HCT116 (cell line): ENCODE data around the gene SLC9A2. TPM values are rescaled to one million over a fixed set of nuclear protein-coding genes. Genes with fewer than 3 reads are reported as not detected.

Experiments
- ATAC-seq: fragments of 200-7000 bp; cut with Tn5 transposase; 2 replicates; pipeline ENCODE4 v1.9.1; 2020; ENCODE audit warnings: mild to moderate bottlenecking, moderate library complexity
- BruUV-seq: library from RNA; stranded (reverse); fragments of 400-500 nt; replicated peaks from 2 replicates; lab custom pipeline; 2021; lab: Mats Ljungman, UMichigan
- CTCF ChIA-PET: fragments of 300-600 bp; sonication (Branson Sonifier 250); formaldehyde crosslinking; loops from one replicate; lab custom pipeline; 2021; ENCODE audit warnings: antibody characterized with exemption; lab: Charles Lee
- POLR2A ChIA-PET: fragments of 300-600, 350-600 bp; sonication (Branson Sonifier 250); formaldehyde crosslinking; loops from one replicate; lab custom pipeline; 2021; ENCODE audit warnings: antibody characterized with exemption; lab: Charles Lee
- RAD21 ChIA-PET, 2 experiments: fragments of 300-600 bp; sonication (Branson Sonifier 250); formaldehyde crosslinking; loops; one replicate each; lab custom pipeline; 2023; ENCODE audit warnings: low total read pairs in 2 of 2; ENCODE audit not compliant: uncharacterized antibody in 2 of 2, unreplicated experiment in 2 of 2, low non-redundant PET in 1 of 2; lab: Charles Lee
- DNase-seq: peaks from one replicate; pipeline ENCODE4 v3.0.0-alpha.2; 2010; ENCODE audit warnings: low read depth, low spot score
- H2AFZ ChIP-seq: fragments of 200-600 bp; shearing (Covaris generic), sonication (generic); 2 replicates; pipeline ENCODE4 v1.6.1; 2017; ENCODE audit warnings: low read depth, mixed run types, mixed read lengths, antibody characterized with exemption, low read length; ENCODE audit not compliant: poor library complexity, severe bottlenecking
- H3K27ac ChIP-seq: 2 replicates; pipeline ENCODE4 v1.5.1; 2012; ENCODE audit warnings: low read depth, low read length
- H3K27me3 ChIP-seq: fragments of 200-600 bp; sonication (generic); 2 replicates; pipeline ENCODE4 v1.6.1; 2016; ENCODE audit warnings: mixed run types, low read length, mixed read lengths; ENCODE audit not compliant: insufficient read depth
- H3K36me3 ChIP-seq, 2 experiments: fragments of 200-500 bp in 1 of 2; fragments of 200-600 bp in 1 of 2; sonication (Bioruptor generic) in 1 of 2; sonication (generic) in 1 of 2; 2 replicates each; pipeline versions ENCODE4 v1.5.1 to v1.6.1; 2014 to 2016; ENCODE audit warnings: low read length in 2 of 2, inconsistent platforms in 1 of 2, mixed read lengths in 1 of 2, mixed run types in 1 of 2; ENCODE audit not compliant: insufficient read depth in 2 of 2, control insufficient read depth in 1 of 2
- H3K4me1 ChIP-seq, 2 experiments: fragments of 200-600 bp in 1 of 2; sonication (generic) in 1 of 2; 2 replicates each; pipeline versions ENCODE4 v1.5.1 to v1.6.1; 2012 to 2017; ENCODE audit warnings: low read length in 2 of 2, inconsistent platforms in 1 of 2, mild to moderate bottlenecking in 1 of 2, mixed read lengths in 1 of 2, mixed run types in 1 of 2, moderate library complexity in 1 of 2; ENCODE audit not compliant: insufficient read depth in 2 of 2, control insufficient read depth in 1 of 2
- H3K4me2 ChIP-seq: fragments of 200-600 bp; sonication (generic); 2 replicates; pipeline ENCODE4 v1.6.1; 2017; ENCODE audit warnings: mixed run types, low read length, mixed read lengths
- H3K4me3 ChIP-seq, 2 experiments: fragments of 200-600 bp in 1 of 2; sonication (generic) in 1 of 2; replicated peaks in 1 of 2; 2 replicates each; pipeline ENCODE4 v1.5.1; 2011 to 2016; ENCODE audit warnings: low read length in 2 of 2, control low read depth in 1 of 2, low read depth in 1 of 2, mild to moderate bottlenecking in 1 of 2, mixed read lengths in 1 of 2, mixed run types in 1 of 2
- H3K79me2 ChIP-seq: fragments of 200-600 bp; sonication (generic); 2 replicates; pipeline ENCODE4 v1.6.1; 2017; ENCODE audit warnings: mild to moderate bottlenecking, mixed run types, low read length, moderate library complexity, mixed read lengths; ENCODE audit not compliant: insufficient read depth
- H3K9ac ChIP-seq: fragments of 200-600 bp; sonication (generic); 2 replicates; pipeline ENCODE4 v1.6.1; 2016; ENCODE audit warnings: low read length, mixed read lengths
- H3K9me2 ChIP-seq: fragments of 200-600 bp; sonication (generic), shearing (Covaris generic); 2 replicates; pipeline ENCODE4 v1.6.1; 2017; ENCODE audit warnings: mixed run types, mild to moderate bottlenecking, moderate library complexity; ENCODE audit not compliant: insufficient read depth
- H3K9me3 ChIP-seq, 2 experiments: fragments of 200-500 bp in 1 of 2; fragments of 200-600 bp in 1 of 2; sonication (Bioruptor generic) in 1 of 2; sonication (generic) in 1 of 2; 2 replicates each; pipeline ENCODE4 v1.6.1; 2014 to 2017; ENCODE audit warnings: low read length in 2 of 2, mixed read lengths in 2 of 2, inconsistent platforms in 1 of 2, low read depth in 1 of 2, mild to moderate bottlenecking in 1 of 2, mixed run types in 1 of 2, moderate library complexity in 1 of 2; ENCODE audit not compliant: control insufficient read depth in 1 of 2, insufficient read depth in 1 of 2
- H4K20me1 ChIP-seq: fragments of 200-600 bp; sonication (generic), shearing (Covaris generic); 2 replicates; pipeline ENCODE4 v1.6.1; 2017; ENCODE audit warnings: mixed run types, mild to moderate bottlenecking, moderate library complexity; ENCODE audit not compliant: insufficient read depth
- CEBPB ChIP-seq: IDR thresholded peaks from 2 replicates; pipeline ENCODE4 v1.6.1; 2012; ENCODE audit warnings: low read depth
- ELF1 ChIP-seq: IDR thresholded peaks from 2 replicates; pipeline ENCODE4 v1.6.1; 2012; ENCODE audit warnings: low read depth, borderline replicate concordance
- EZH2 ChIP-seq: fragments of 200-600 bp; sonication (generic); IDR thresholded peaks from 2 replicates; pipeline ENCODE4 v1.6.1; 2017; ENCODE audit warnings: antibody characterized with exemption, mixed run types
- EZH2phosphoT487 ChIP-seq: fragments of 200-600 bp; IDR thresholded peaks from 2 replicates; pipeline ENCODE4 v1.6.1; 2018; ENCODE audit warnings: antibody characterized with exemption, borderline replicate concordance
- FOSL1 ChIP-seq: IDR thresholded peaks from 2 replicates; pipeline ENCODE4 v1.6.1; 2012; ENCODE audit warnings: low read depth
- JUND ChIP-seq: IDR thresholded peaks from 2 replicates; pipeline ENCODE4 v1.6.1; 2012
- RAD21 ChIP-seq: IDR thresholded peaks from 2 replicates; pipeline ENCODE4 v1.6.1; 2012; ENCODE audit warnings: low read depth, mild to moderate bottlenecking
- SP1 ChIP-seq: IDR thresholded peaks from 2 replicates; pipeline ENCODE4 v1.6.1; 2012; ENCODE audit warnings: low read depth
- SRF ChIP-seq: IDR thresholded peaks from 2 replicates; pipeline ENCODE4 v1.6.1; 2012; ENCODE audit warnings: low read depth
- intact Hi-C: fragments of 100-400 bp; cut with micrococcal nuclease; formaldehyde crosslinking; loops from 2 replicates; pipeline ENCODE4 v1.10.0; 2022
- total RNA-seq: library from RNA; stranded (reverse); gene quantifications from one replicate; pipeline ENCODE4 v1.2.1, GENCODE V29; 2021; ENCODE audit not compliant: unreplicated experiment
- TF ChIP-seq, protein P1 (sequence below): IDR thresholded peaks from 2 replicates; pipeline ENCODE4 v1.6.1; 2012; ENCODE audit warnings: low read depth
- TF ChIP-seq, protein P2 (sequence below): IDR thresholded peaks from 2 replicates; pipeline ENCODE4 v1.6.1; 2012
- TF ChIP-seq, protein P3 (sequence below), 3 experiments: fragments of 200-600 bp in 1 of 3; sonication (generic) in 1 of 3; IDR thresholded peaks in 2 of 3; conservative IDR thresholded peaks in 1 of 3; 2 replicates each; pipeline ENCODE4 v1.5.1; 2012 to 2017; ENCODE audit warnings: low read depth in 2 of 3, low read length in 2 of 3, antibody characterized with exemption in 1 of 3, borderline replicate concordance in 1 of 3, control low read depth in 1 of 3, mild to moderate bottlenecking in 1 of 3, mixed read lengths in 1 of 3, mixed run types in 1 of 3, moderate library complexity in 1 of 3; ENCODE audit not compliant: insufficient read depth in 1 of 3

The SLC9A2 gene
- total RNA-seq, 1 experiment from 2014 or later: 1.4 TPM

DNA sequence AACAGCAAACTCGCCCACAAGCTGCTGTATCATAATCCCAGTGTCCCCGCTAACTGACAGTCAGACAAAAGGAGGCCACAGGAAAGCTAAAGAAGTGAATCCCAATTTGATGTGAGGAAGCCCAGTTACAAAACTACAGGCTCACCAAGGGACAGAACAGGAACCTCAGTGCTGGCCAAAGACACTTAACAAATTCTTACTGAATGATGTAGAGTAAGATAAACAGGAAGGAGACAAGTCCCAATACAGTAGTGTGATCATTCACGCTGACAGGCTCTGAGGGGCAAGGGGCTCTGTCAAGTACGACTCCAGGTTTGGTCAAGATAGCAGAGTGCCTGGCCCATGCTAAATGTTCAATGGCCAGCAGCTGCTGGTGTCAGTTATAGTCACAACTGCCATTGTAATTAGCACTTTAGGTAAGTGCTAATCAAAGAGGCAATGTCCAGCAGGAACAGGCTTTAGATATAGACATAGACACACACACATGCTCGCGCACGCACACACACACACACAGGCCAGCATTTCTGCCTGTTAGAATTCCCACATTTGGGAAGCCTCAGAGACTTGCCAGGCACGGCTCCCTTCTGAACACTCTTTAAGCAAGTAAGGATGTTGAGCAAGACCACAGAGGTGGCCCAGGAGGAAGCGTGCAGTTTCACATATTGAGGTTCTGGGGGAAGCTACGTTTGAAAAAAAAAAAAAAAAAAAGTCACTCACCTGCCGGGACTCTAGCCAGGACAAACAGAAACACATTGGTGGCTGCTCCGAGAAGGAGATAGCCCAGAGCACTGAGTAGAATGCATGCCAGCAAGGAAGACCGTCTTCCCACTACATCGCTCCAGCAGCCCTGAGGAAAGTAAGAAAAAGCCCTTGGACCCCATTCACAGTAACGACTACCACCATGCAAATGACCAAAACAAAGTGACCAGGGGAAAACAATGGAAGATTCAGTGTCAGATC lies 107.1 kb downstream of the SLC9A2 start:
- BruUV-seq: no TSS peak
- POLR2A ChIA-PET: interaction anchor here (1.2 kb wide), 1 partner anchor 10 kb away, joined by 4 read pairs; a partner anchor contains a TSS
- H4K20me1 ChIP-seq: no peaks in the 10 kb centered on the region
- RAD21 ChIA-PET: interaction anchor here in 1 of 2 experiments (0.6 kb wide), 1 partner anchor 11 kb away, joined by 3 read pairs; no protein-coding TSS in a partner anchor
- no peak overlapping the region for H3K9ac ChIP-seq
- CTCF ChIA-PET: no interaction called here
- no peak for DNase-seq
- no peak overlapping the region for H3K27ac ChIP-seq
- intact Hi-C loops: no loop called here
- peaks cover 17 to 35% of the 10 kb centered on the region in 2 experiments for H3K36me3 ChIP-seq
- H3K4me3 ChIP-seq: no peak overlapping the region
- ATAC-seq: no peak
- TF ChIP-seq, protein P1, sequence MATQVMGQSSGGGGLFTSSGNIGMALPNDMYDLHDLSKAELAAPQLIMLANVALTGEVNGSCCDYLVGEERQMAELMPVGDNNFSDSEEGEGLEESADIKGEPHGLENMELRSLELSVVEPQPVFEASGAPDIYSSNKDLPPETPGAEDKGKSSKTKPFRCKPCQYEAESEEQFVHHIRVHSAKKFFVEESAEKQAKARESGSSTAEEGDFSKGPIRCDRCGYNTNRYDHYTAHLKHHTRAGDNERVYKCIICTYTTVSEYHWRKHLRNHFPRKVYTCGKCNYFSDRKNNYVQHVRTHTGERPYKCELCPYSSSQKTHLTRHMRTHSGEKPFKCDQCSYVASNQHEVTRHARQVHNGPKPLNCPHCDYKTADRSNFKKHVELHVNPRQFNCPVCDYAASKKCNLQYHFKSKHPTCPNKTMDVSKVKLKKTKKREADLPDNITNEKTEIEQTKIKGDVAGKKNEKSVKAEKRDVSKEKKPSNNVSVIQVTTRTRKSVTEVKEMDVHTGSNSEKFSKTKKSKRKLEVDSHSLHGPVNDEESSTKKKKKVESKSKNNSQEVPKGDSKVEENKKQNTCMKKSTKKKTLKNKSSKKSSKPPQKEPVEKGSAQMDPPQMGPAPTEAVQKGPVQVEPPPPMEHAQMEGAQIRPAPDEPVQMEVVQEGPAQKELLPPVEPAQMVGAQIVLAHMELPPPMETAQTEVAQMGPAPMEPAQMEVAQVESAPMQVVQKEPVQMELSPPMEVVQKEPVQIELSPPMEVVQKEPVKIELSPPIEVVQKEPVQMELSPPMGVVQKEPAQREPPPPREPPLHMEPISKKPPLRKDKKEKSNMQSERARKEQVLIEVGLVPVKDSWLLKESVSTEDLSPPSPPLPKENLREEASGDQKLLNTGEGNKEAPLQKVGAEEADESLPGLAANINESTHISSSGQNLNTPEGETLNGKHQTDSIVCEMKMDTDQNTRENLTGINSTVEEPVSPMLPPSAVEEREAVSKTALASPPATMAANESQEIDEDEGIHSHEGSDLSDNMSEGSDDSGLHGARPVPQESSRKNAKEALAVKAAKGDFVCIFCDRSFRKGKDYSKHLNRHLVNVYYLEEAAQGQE: no peak
- TF ChIP-seq SRF (no peak), FOSL1 (no peak), JUND (no peak), CEBPB (no peak), EZH2 (no peak), RAD21 (no peak), SP1 (no peak), EZH2phosphoT487 (no peak), ELF1 (no peak)
- TF ChIP-seq, protein P2, sequence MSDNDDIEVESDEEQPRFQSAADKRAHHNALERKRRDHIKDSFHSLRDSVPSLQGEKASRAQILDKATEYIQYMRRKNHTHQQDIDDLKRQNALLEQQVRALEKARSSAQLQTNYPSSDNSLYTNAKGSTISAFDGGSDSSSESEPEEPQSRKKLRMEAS: no peak
- TF ChIP-seq, protein P3, sequence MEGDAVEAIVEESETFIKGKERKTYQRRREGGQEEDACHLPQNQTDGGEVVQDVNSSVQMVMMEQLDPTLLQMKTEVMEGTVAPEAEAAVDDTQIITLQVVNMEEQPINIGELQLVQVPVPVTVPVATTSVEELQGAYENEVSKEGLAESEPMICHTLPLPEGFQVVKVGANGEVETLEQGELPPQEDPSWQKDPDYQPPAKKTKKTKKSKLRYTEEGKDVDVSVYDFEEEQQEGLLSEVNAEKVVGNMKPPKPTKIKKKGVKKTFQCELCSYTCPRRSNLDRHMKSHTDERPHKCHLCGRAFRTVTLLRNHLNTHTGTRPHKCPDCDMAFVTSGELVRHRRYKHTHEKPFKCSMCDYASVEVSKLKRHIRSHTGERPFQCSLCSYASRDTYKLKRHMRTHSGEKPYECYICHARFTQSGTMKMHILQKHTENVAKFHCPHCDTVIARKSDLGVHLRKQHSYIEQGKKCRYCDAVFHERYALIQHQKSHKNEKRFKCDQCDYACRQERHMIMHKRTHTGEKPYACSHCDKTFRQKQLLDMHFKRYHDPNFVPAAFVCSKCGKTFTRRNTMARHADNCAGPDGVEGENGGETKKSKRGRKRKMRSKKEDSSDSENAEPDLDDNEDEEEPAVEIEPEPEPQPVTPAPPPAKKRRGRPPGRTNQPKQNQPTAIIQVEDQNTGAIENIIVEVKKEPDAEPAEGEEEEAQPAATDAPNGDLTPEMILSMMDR (IDR thresholded peaks at IDR 0.05 in 2 of 3, conservative IDR thresholded peaks at IDR 0.05 in 1 of 3; ENCODE audit: borderline replicate concordance in 1 of 3, insufficient read depth in 1 of 3, low read depth in 2 of 3, low read length in 2 of 3): no peak
- TF ChIP-seq, all 23 proteins: peak for 0
- no peak overlapping the region for H3K4me2 ChIP-seq
- no peaks in the 10 kb centered on the region for H3K27me3 ChIP-seq
- no peaks in the 10 kb centered on the region for H3K4me1 ChIP-seq
- H2AFZ ChIP-seq: no peak overlapping the region
- H3K9me2 ChIP-seq: no peaks in the 10 kb centered on the region
- no peaks in the 10 kb centered on the region for H3K79me2 ChIP-seq
- no peaks in the 10 kb centered on the region for H3K9me3 ChIP-seq
